Measurements from ENCODE around the gene PAIP2.
"Not testable (repeated sequence)": the region's sequence is repeated elsewhere in the genome, so short reads cannot be mapped to it uniquely, and the experiment has no call there.

The PAIP2 gene

GRCh38 chr5:139392324-139392677, 50.6 kb downstream of the PAIP2 start:
- DNase-seq (ENCODE audit: low read depth in 2 of 2) = no peak

GRCh38 chr5:139392678-139393496, 51.2 kb downstream of the PAIP2 start:
- no peak for DNase-seq (ENCODE audit: low read depth in 2 of 2)

GRCh38 chr5:139393497-139394122, 52.0 kb downstream of the PAIP2 start:
- DNase-seq (ENCODE audit: low read depth in 2 of 2) = no peak

GRCh38 chr5:139394123-139394653, 52.5 kb downstream of the PAIP2 start:
- DNase-seq (ENCODE audit: low read depth in 2 of 2) = no peak

- DNase-seq (ENCODE audit: low read depth in 2 of 2) = no peak
Observed at GRCh38 chr5:139394654-139395566, 53.3 kb downstream of the PAIP2 start, which contains the start of gene PROB1. PROB1 (minus strand) TSS chr5:139395104; CDS start chr5:139395081, 23 bp downstream.

GRCh38 chr5:139395844-139396640, 54.4 kb downstream of the PAIP2 start:
- no peak for DNase-seq (ENCODE audit: low read depth in 2 of 2)

- no peak for DNase-seq (ENCODE audit: low read depth in 2 of 2)
Observed at GRCh38 chr5:139396691-139397090, 55.0 kb downstream of the PAIP2 start.

GRCh38 chr5:139397921-139398320, 56.3 kb downstream of the PAIP2 start:
- DNase-seq (ENCODE audit: low read depth in 2 of 2) = no peak

GRCh38 chr5:139399501-139400121, 58.0 kb downstream of the PAIP2 start:
- no peak for DNase-seq (ENCODE audit: low read depth in 2 of 2)

GRCh38 chr5:139401546-139401945, 59.9 kb downstream of the PAIP2 start:
- DNase-seq (ENCODE audit: low read depth in 2 of 2) = no peak

- DNase-seq (ENCODE audit: low read depth in 2 of 2) = no peak
Observed at GRCh38 chr5:139402561-139403158, 61.0 kb downstream of the PAIP2 start.

GRCh38 chr5:139403418-139403786, 61.7 kb downstream of the PAIP2 start:
- DNase-seq (ENCODE audit: low read depth in 2 of 2) = no peak

- peak; percentile 95 to 96 for DNase-seq (ENCODE audit: low read depth in 2 of 2)
Observed at GRCh38 chr5:139403787-139404483, 62.3 kb downstream of the PAIP2 start, which contains the start of gene SPATA24. SPATA24 (minus strand) TSS chr5:139404089; CDS start chr5:139404060, 29 bp downstream.

GRCh38 chr5:139404484-139404840, 62.8 kb downstream of the PAIP2 start:
- no peak for DNase-seq (ENCODE audit: low read depth in 2 of 2)

- DNase-seq (ENCODE audit: low read depth in 2 of 2) = no peak
Observed at GRCh38 chr5:139406963-139407362, 65.3 kb downstream of the PAIP2 start.

GRCh38 chr5:139407517-139407916, 65.9 kb downstream of the PAIP2 start:
- DNase-seq (ENCODE audit: low read depth in 2 of 2) = no peak

GRCh38 chr5:139408191-139408590, 66.5 kb downstream of the PAIP2 start:
- DNase-seq (ENCODE audit: low read depth in 2 of 2) = no peak

- not testable (repeated sequence) for DNase-seq (ENCODE audit: low read depth in 2 of 2)
Observed at GRCh38 chr5:139409116-139409515, 67.5 kb downstream of the PAIP2 start.

- DNase-seq (ENCODE audit: low read depth in 2 of 2) = no peak
Observed at GRCh38 chr5:139410121-139410992, 68.7 kb downstream of the PAIP2 start.
